Measurements from ENCODE around the gene MSI2.

DNA sequence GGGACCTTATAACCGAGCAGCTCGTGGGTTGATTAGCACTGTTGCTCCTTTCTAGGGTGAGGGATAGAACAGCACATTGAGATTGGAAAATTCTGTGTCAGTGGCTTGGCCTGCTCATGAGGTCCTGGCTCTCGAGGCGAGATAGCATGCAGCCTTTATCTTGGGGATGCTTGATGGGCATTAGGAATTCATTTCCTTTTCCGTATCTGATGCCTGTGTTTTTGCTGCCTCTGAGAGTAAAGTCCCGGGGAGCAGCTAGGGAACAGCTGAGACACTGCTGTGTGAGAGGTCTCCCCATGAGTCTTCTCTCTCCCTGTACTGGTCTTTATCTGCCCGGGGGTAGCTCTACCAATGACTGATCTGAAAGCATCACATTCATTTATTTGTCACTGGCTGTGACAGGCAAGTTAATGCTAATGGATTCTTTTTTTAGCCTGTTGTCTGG is 14.5 kb downstream of the MSI2 start:
- TF ChIP-seq, protein P1, sequence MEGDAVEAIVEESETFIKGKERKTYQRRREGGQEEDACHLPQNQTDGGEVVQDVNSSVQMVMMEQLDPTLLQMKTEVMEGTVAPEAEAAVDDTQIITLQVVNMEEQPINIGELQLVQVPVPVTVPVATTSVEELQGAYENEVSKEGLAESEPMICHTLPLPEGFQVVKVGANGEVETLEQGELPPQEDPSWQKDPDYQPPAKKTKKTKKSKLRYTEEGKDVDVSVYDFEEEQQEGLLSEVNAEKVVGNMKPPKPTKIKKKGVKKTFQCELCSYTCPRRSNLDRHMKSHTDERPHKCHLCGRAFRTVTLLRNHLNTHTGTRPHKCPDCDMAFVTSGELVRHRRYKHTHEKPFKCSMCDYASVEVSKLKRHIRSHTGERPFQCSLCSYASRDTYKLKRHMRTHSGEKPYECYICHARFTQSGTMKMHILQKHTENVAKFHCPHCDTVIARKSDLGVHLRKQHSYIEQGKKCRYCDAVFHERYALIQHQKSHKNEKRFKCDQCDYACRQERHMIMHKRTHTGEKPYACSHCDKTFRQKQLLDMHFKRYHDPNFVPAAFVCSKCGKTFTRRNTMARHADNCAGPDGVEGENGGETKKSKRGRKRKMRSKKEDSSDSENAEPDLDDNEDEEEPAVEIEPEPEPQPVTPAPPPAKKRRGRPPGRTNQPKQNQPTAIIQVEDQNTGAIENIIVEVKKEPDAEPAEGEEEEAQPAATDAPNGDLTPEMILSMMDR (IDR thresholded peaks at IDR 0.05; ENCODE audit: extremely low read depth in 1 of 2, insufficient read depth in 1 of 2, low read depth in 1 of 2, low read length in 2 of 2), result no peak
- TF ChIP-seq JUN (IDR thresholded peaks at IDR 0.05; ENCODE audit: borderline replicate concordance, insufficient read depth, insufficient read length, low read depth), result no peak
- TF ChIP-seq POLR2AphosphoS5 (IDR thresholded peaks at IDR 0.05; ENCODE audit: insufficient read depth, low read depth, low read length), result no peak
- TF ChIP-seq EZH2 (IDR thresholded peaks at IDR 0.05; ENCODE audit: borderline replicate concordance, low read depth, low read length, severe bottlenecking), result no peak
- no peak for TF ChIP-seq POLR2A (IDR thresholded peaks at IDR 0.05; ENCODE audit: low read depth, low read length)
- no peak for TF ChIP-seq GATA2 (IDR thresholded peaks at IDR 0.05; ENCODE audit: insufficient read depth, insufficient read length, low read depth, low read length)

All from endothelial cell of umbilical vein (primary cell).